HG03108 (cell line): ENCODE results near the gene ATRN.

Source experiments
- ATAC-seq: cut with Tn5 transposase; IDR thresholded peaks from one replicate; pipeline ENCODE4 v1.9.1; 2021; ENCODE audit warnings: moderate library complexity; ENCODE audit not compliant: unreplicated experiment

Gene ATRN

DNA sequence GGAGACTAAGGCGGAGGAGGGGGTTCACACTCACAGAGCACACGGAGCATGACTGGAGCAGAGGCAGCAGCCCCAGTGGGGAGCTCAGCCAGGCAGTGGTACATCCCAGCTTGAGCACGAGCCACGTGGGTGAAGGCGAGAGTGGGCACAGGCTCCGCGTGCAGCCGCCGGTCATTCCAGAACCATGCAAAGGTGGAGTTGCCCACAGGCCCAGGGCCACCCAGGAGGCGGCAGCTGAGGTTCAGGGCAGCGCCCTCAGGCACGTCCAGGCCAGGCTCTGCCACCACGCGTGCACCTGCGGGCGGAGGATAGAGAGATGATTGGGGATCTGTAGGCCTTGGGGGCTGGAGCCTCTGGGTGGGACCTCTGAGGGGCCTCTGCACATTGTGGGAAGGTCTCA is 220.5 kb downstream of the ATRN start:
- no peak for ATAC-seq

DNA sequence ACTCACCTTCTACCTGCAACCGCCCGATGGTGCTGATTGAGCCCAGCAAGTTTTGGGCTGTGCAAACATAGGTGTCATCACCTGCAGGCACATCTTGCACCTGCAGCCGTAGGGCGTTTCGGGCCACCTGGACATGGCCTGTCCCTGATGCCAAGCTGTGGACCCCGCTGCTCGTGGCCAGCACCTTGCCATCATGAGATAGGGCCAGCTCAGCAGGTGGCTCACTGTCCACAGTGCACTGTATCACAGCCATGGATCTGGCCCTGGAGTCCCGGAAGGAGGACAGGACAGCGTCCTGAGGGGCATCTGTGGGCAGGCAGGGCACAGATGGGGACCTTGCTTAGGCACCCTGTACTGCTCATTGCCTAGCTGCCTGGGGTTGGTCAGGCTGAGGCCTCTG is 221.1 kb downstream of the ATRN start:
- ATAC-seq = no peak

DNA sequence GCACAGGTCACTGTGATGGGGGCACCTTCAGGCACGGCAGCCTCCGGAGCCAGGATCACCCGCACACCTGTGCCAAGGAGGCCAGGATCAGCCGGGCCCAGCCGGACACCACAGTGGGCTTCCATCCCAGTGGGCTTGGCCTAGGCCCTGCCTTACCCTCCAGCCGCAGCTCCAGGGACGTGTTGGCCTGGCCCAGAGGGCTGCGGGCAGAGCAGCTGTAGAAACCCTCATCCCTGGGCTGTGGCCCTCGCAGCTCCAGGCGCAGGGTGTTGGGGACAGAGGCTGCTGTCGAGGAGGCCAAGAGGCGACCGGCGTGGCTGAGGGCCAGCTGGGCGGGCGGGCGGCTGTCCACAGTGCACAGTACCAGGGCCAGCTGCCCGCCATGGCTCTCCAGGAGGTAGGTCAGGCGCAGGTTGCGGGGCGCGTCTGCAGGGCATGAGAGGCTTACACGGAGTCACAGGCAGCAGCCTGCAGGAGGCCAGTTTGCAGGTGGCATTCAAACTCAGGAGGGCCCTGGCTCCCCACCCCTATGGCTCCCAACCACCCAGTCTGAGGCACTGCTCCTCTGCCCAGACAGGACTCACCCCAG is 222.0 kb downstream of the ATRN start:
- no peak for ATAC-seq

DNA sequence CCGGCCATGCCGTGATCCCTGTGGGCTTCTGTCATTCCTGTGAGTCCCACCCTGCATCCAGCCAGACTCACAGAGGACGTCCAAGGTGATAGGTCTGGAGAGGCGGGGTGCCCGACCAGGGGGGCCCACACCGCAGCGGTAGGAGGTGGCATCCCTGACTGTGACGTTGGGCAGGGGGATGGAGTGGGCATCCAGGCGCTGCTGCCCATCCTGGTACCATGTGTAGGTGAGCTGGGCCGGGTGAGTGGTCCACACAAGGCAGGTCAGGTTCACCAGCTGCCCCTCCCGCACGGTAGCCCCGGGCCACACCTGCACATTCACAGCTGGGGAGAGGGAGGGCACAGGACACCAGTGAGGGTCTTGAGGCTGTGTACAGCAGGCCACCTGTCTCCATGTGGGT is 222.6 kb downstream of the ATRN start:
- ATAC-seq = no peak

DNA sequence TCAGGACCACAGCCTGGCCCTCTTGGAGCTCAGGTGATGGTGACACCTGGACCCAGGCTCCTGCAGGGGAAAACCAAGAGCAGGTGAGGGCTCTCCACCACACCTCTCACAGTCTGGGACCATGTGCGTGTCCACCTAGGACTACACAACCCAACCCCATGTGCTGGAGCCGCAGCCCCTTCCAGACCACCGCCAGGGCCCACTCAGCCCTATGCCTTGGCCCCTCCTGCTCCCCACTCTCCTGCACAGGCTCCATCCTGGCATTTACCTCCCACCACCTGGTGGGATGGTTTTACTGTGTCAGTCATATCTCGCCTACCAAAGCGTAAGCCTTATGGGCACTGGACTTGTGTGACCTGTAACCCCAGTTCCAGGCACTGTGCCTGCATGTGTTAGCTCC is 224.0 kb downstream of the ATRN start:
- no peak for ATAC-seq

DNA sequence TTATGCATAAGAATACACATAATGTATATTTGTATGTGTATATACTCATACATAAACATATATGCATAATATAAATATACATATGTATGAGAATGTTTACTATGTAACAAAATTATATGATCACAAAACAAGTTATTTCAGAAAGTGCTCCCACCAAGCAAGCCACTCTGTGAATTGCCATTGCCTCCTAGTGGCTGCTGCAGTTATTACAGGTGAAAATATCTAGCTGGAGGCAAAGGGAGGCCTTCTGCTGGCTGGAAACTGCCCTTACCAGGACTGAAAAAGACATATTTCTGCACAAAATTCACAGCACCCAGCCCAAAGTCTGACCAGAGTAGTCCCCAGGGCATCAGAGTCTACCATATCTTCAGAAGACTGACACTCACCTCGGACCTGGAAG is 225.4 kb downstream of the ATRN start:
- no peak for ATAC-seq

DNA sequence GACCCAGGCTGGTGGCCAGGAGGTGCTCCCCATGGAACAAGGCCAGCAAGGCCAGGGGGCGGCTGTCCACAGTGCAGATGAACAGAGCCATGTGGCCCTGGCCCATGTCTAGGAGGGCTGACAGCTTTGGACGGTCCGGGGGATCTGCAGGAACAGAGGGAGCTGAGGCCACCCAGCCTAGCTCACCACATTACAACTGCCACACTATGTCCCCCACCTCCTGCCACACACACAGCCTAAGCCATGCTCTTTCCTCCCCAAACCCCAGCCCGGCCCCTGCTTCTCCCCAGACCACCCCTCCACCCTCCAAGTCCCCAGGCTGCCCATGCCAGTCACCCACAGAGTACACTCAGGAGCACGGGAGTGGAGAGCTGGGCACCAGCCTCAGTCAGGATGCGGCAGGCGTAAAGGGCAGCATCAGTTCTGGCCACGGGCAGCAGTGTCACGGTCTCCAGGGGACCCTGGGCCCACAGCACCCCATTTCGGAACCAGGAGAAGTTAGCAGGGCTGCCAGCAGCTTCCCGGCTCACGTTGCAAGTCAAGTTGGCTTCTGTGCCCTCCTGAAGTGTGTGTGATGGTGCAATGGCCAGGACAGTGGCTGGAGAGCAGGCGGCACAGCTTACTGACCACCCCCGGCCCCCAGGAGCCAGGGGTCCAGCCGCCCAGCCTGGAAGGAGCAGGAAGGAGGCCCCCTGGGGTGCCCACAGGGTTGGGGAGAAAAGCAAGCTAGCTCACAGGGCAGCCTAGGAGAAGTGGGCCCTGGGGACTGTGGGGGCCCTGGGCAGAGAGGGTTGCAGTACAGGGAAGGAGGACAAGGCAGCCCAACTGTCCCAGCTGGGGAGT is 226.1 kb downstream of the ATRN start:
- no peak for ATAC-seq

DNA sequence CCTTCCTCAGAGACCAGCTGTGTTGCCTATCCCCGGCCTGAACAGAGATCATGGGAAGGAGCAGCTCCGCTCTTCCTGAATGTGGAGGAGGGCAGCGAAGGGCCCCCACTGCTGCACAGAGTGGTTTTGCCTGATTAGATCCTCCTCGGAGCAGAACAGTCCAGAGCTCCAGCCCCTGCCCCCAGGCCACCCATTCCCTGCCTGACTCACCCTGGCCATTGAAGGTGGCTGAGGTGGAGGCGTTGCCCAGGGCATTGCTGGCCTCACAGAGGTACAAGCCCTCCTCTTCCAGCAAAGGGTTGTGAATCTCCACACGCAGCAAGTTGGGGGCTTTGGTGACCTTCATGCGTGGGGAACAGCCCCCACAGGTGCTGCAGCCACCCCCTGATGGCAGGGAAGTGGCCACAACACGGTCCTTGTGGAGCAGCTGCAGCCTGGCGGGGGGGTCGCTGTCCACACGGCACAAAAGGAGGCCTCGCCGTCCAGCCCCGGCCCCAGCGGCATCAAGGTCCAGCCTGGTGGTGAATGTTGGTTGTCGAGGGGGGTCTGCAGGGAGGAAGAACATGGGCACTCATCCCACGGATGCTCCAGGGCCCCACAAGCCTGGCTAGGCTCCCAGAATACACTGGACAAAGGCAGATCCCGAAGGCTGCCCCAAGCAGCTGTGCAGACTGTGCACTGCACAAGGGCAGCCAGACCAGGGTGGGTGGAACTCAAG is 226.9 kb downstream of the ATRN start:
- ATAC-seq = no peak

DNA sequence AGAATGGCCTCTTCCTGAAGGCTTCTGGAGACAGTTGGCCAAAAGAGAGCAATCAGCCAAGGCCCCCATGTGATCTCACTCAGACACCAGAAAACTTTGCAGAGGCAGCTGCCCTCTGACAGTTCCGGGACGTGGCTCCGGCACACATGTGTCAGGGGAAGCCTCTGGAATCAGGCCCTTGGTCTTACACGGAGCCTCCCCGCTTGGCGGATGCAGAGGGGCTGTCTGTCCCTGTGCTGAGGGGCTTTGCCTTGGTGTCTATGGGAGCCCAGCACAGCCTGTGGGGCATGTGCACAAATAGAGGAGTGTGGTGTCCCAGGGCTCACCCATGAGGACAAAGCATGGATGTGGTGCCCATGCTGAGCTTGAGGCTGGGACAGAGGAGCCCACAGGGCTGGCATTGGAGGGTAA is 227.8 kb downstream of the ATRN start:
- ATAC-seq = no peak

DNA sequence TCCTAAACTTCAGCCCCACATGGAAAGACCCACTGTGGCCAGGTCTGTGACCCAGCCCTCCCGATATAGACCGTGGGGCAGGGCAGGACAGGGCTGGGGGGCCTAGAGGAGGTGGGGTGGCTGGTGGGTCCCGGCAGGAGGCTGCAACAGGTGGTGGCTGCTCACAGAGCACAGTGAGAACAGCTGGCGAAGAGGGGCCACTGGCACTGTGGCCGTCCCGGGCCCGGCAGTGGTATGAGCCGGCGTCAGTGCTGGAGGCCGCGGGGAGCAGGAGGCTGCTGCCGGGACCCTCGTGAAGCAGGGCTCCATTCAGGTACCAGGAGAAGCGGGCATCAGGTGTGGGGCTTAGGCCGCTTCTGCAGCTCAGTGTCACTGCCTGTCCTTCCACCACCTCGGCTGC is 228.2 kb downstream of the ATRN start:
- no peak for ATAC-seq
